Fibroblast of villous mesenchyme (primary cell): ENCODE measurements around the gene RNF183. TPM values are rescaled to one million over a fixed set of nuclear protein-coding genes. Genes with fewer than 3 reads are reported as not detected.

Experiments used
- DNase-seq: peaks from one replicate; pipeline ENCODE4 v3.0.0-alpha.2; 2010; ENCODE audit warnings: low read depth
- H3K4me3 ChIP-seq: 2 replicates; pipeline ENCODE4 v1.5.1; 2011; ENCODE audit warnings: low read depth, mild to moderate bottlenecking, low read length
- CTCF ChIP-seq: IDR thresholded peaks from 2 replicates; pipeline ENCODE4 v1.5.1; 2012; ENCODE audit warnings: low read depth, mild to moderate bottlenecking, low read length; ENCODE audit not compliant: insufficient read depth
- total RNA-seq: library from RNA; depleted of rRNA; stranded (reverse); fragments of >200 nt; gene quantifications from 2 replicates; pipeline ENCODE4 v1.2.3, GENCODE V29; 2012

RNF183 gene
- total RNA-seq, 1 donor: not detected

- TF ChIP-seq CTCF: no peak
- no peak for DNase-seq
- H3K4me3 ChIP-seq: no peak overlapping the region
These were observed 21.8 kb downstream of the RNF183 start for GRCh38 chr9:113281356-113281755.

- no peak for DNase-seq
- H3K4me3 ChIP-seq: no peak overlapping the region
- no peak for TF ChIP-seq CTCF
These were observed 24.3 kb downstream of the RNF183 start for GRCh38 chr9:113278840-113279239.

- peak within 1 kb of the TSS; percentile 99 for H3K4me3 ChIP-seq
- TF ChIP-seq CTCF: no peak
- DNase-seq: peak; percentile 99
These were observed 27.7 kb downstream of the RNF183 start, which contains the start of the genes CDC26 and PRPF4 for GRCh38 chr9:113275157-113276131. Gene CDC26, minus strand, starts transcription at chr9:113275572. Its CDS starts 3,065 bp downstream, at chr9:113272507. Gene PRPF4, plus strand, starts transcription at chr9:113275658. Its CDS starts 86 bp downstream, at chr9:113275744.

GRCh38 chr9:113274474-113275156 is 28.6 kb downstream of the RNF183 start:
- peak; percentile 77 for DNase-seq
- peak; percentile 67 for TF ChIP-seq CTCF
- H3K4me3 ChIP-seq: peak overlapping the region; percentile 99

GRCh38 chr9:113269871-113270270 is 33.3 kb downstream of the RNF183 start:
- TF ChIP-seq CTCF: no peak
- no peak for DNase-seq
- no peak overlapping the region for H3K4me3 ChIP-seq

- no peak overlapping the region for H3K4me3 ChIP-seq
- DNase-seq: no peak
- no peak for TF ChIP-seq CTCF
These were observed 33.8 kb downstream of the RNF183 start for GRCh38 chr9:113269355-113269754.
